ENCODE measurements around the gene TFEB.
A peak's percentile ranks its signal among the peaks of the same experiment; 100 is the strongest.
"Not testable (repeated sequence)": the region's sequence is repeated elsewhere in the genome, so short reads cannot be mapped to it uniquely, and the experiment has no call there.

The TFEB gene
- 13.2 to 19.3 (median 15.1) reads per million in 3 experiments for total RNA-seq

- peak; percentile 91 for DNase-seq
Observed at GRCh38 chr6:41735427-41736185, at the start of gene TFEB. Gene TFEB (minus strand): TSS chr6:41735608. CDS start chr6:41691213, 44,395 bp downstream.

- no peak for DNase-seq
Observed at GRCh38 chr6:41784581-41785171, 49.3 kb upstream of the TFEB start.

GRCh38 chr6:41783106-41783780 lies 47.8 kb upstream of the TFEB start:
- DNase-seq: no peak

GRCh38 chr6:41781366-41781730 lies 45.9 kb upstream of the TFEB start:
- DNase-seq: no peak

- no peak for DNase-seq
Observed at GRCh38 chr6:41780551-41781365, 45.4 kb upstream of the TFEB start, which contains the start of gene PRICKLE4. Gene PRICKLE4 (plus strand): TSS chr6:41780782. CDS start chr6:41783474, 2,692 bp downstream.

- peak; percentile 96 for DNase-seq
Observed at GRCh38 chr6:41779788-41780550, 44.6 kb upstream of the TFEB start, which contains the start of gene FRS3. Gene FRS3 (minus strand): TSS chr6:41779900. CDS start chr6:41776987, 2,913 bp downstream.

- no peak for DNase-seq
Observed at GRCh38 chr6:41779336-41779735, 43.9 kb upstream of the TFEB start.

GRCh38 chr6:41778895-41779294 lies 43.5 kb upstream of the TFEB start:
- DNase-seq: no peak

GRCh38 chr6:41777551-41778285 lies 42.3 kb upstream of the TFEB start:
- DNase-seq: no peak

- DNase-seq: no peak
Observed at GRCh38 chr6:41775293-41775882, 40.0 kb upstream of the TFEB start.

- DNase-seq: no peak
Observed at GRCh38 chr6:41774841-41775240, 39.4 kb upstream of the TFEB start.

GRCh38 chr6:41771058-41771983 lies 35.9 kb upstream of the TFEB start:
- no peak for DNase-seq

- DNase-seq: no peak
Observed at GRCh38 chr6:41770381-41771057, 35.1 kb upstream of the TFEB start.

- DNase-seq: no peak
Observed at GRCh38 chr6:41769376-41769775, 34.0 kb upstream of the TFEB start.

GRCh38 chr6:41768545-41769308 lies 33.3 kb upstream of the TFEB start:
- no peak for DNase-seq

GRCh38 chr6:41767112-41767833 lies 31.9 kb upstream of the TFEB start:
- no peak for DNase-seq

- not testable (repeated sequence) for DNase-seq
Observed at GRCh38 chr6:41766043-41766664, 30.7 kb upstream of the TFEB start.
